DMS114 treated with DMSO at 0.1 percent for 48 hours (cell line): ENCODE measurements around the gene ITGB1.
"Not testable (repeated sequence)": the region's sequence is repeated elsewhere in the genome, so short reads cannot be mapped to it uniquely, and the experiment has no call there.

ENCODE experiments used
- DNase-seq: peaks from one replicate; lab custom pipeline; 2025; ENCODE audit not compliant: unreplicated experiment; lab: John Stamatoyannopoulos, UW

Gene ITGB1

GRCh38 chr10:32980558-32981468 is 22.8 kb upstream of the ITGB1 start:
- peak; percentile 50 for DNase-seq

DNA sequence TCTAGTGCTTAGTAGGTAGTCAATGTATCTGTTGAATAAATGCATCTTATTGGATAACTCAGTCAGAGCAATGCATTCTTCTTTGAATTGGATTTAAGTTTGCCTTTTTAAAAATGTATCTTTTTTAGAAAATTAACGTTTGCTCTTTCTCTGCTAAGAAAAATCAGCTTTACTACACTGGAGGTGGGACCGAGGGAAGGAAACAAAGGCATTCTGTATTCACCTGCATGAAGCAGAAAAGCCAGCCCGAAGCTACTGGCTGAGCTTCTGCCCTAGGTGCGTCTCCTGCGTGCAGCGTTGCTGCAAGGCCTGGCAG is 22.2 kb upstream of the ITGB1 start:
- no peak for DNase-seq

- DNase-seq: not testable (repeated sequence)
These were observed 21.7 kb upstream of the ITGB1 start for GRCh38 chr10:32979719-32980118.

- DNase-seq: no peak
These were observed 21.0 kb upstream of the ITGB1 start for GRCh38 chr10:32979041-32979440.

- not testable (repeated sequence) for DNase-seq
These were observed 20.1 kb upstream of the ITGB1 start for GRCh38 chr10:32977846-32978809.

DNA sequence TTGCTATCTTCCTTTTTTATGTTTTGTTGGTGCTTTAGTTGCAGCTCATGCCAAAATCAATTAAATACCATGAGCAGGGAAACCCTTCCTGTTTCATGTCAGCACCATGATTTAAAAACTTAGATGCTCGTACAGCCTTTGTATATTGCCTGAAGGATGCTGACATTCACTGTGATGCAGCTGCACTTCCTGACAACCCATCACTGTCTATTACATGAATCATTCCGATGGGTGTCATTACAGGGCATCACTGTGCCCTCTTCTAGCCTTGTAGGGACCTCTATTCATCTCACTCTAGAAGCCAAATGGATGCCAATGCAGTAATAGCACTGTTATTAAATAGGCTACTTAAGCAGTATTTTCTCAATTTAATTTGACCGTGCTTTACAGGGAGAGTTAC is 18.3 kb upstream of the ITGB1 start:
- no peak for DNase-seq

- no peak for DNase-seq
These were observed 14.9 kb upstream of the ITGB1 start for GRCh38 chr10:32972929-32973328.

GRCh38 chr10:32972460-32972859 is 14.4 kb upstream of the ITGB1 start:
- no peak for DNase-seq

DNA sequence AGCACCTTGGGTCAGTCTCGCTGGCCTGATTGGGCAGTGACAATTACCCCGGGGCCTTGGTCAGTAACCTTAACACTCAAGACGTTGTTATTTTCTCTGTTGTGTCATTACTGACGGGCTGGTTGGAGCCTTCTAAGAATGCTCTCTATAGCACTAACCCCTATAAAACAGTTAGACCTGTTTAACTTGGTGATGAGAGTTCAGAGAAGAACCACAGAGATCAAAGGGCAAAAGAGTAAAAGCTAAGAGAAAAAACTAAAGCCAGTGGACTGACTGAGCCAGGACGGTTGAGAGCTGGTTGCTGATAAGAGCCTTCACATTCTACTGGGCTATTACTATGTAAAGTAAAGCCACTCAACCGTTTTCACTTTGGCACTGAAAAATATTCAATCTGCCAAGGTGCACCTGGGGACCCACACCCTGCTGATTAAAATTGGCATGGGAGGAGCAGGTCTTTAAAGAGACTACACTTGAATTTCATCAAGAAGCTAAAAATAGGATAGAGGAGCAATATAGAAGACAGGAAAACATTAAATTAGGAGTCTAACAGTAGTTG is 13.6 kb upstream of the ITGB1 start:
- DNase-seq: no peak

- DNase-seq: no peak
These were observed 12.9 kb upstream of the ITGB1 start for GRCh38 chr10:32970910-32971309.

DNA sequence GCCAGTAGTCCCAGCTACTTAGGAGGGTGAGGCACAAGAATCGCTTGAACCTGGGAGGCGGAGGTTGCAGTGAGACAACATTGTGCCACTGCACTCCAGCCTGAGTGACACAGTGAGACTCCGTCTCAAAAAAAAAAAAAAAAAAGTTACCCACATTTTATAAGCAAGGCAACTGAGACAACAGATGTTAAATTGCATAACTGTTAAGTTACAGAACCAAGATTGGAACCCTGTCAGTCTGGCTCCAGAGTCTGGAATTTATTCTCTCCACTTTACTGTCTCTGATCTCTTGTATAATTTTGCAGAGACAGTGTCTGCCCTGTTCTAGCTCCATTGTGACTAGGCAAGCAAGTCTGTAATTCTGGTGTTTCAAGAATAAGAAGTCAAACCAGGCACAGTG is 6.2 kb upstream of the ITGB1 start:
- no peak for DNase-seq

DNA sequence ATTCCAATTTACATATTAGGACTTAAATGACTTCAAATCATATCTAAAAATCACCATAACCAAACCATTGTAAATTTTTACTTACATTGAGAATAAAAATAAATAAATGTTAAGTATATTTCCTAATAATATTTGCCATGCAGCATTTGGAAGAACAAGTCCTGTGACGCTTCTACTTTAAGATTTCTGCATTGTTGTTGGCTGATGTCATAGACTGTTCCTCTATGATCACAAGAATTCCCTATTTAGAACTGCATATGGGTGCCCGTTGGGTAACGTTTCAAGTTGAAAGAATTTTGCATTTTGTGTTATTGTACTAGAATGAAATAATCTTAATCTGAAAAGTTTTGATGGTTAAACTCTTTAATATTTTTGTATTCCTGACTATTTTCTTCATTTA is 5.1 kb upstream of the ITGB1 start:
- no peak for DNase-seq

DNA sequence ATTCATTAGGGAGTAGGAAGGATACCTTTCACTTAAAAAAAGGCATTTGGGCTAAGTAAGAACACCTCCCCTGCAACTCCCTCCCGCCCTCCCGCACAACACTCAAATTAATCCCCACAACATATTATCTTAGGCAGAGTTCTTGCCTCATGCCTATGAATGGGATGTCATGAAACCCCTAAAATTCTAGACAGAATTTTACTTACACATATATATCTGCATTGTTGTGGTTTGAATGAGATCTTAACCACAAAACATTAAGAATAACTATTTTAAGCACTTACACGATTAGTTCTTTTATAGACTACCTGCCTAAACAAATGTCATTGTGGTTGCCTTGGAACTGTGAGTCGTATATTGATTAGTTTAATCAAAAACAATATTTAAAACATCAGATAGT is 4.5 kb upstream of the ITGB1 start:
- DNase-seq: no peak

GRCh38 chr10:32961895-32962369 is 3.9 kb upstream of the ITGB1 start:
- DNase-seq: no peak

- no peak for DNase-seq
These were observed 3.4 kb upstream of the ITGB1 start for GRCh38 chr10:32961343-32961894.

DNA sequence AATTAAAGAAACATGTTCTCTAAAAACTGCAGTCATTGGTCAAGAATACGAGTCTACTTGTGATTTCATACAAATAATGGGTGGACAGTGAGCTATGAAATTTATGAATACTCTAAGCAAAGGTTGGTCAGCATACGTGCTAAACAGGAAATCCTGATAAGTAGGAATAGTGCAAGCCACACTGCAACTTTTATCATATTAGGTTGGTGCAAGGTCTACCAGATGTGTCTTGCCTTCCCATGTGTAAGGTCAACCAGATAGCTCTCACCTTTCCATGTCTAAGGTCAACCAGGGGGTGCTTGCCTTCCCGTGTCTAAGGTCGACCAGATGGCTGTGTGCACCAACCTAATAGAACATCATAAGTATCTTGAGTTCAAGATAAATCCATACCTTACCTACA is 2.0 kb upstream of the ITGB1 start:
- DNase-seq: no peak

- no peak for DNase-seq
These were observed 1.2 kb upstream of the ITGB1 start for GRCh38 chr10:32959006-32959920.

DNA sequence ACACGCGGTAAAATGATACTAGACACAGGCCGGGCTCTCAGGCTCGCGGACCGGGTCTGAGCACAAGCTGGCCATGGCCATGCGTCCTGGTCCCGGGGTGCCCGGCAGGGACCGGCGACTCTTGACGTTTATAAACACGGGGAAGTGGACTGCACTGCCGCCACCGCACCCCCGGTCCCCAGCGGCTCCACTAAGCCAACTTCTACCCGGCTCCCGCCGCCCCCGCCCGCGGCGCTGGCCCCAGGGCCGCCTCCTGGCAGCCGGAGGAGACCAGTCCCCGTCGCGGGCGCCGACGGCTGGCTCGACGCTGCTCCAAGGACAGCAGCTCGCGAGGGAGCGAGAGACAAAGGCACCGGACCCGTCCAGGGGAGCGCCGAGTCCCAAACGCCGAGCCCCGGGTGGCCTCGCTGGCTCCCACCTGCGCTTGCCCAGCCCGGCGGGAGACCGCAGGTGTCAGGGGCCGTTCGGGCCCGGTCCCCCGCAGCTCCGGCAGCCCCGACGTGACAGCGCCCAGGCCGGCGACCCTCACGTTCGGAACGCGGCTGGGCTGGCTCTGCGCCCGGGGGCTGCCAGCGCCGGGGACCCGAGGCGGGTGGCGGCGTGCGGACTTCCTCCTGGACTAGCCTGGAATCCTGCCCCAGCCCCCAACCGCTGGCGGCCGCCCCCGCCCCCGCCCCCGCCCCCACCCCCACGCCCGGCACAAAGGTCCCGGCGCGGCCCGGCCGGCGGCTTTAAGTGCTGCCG is 517 bp downstream of the ITGB1 start:
- no peak for DNase-seq

DNA sequence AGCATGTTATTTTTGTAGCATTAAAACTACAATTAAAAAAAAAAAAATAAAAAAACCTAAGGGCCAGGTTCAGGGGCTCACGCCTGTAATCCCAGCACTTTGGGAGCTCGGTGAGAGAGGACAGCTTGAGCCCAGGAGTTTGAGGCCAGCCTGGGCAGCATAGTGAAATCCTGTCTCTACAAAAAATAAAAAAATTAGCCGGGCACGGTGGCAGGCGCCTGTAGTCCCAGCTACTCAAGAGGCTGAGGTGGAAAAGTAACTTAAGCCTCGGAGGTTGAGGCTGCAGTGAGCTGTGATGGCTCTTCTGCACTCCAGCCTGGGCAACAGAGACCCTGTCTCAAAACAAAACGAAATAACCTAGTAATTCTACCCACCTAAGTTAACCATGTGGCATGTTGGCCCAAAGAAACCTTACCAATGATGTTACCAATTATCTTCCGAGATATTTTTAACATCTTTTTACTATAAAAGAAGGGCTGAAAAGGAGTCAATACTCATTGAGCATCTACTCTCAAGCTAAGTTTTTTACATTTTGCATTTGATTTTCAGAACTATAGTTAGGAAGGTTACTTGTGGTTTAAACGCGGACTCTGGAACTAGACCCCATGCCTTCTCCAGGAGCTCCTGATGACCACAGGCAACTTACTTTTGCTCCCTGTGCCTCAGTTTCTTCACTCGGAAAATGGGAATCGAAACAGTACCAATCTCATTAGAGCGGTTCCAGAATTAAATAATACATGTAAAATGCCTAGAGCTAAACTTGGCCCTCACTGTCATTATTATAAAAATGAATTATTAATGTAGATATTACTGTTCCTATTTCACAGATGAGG is 1.4 kb downstream of the ITGB1 start:
- no peak for DNase-seq
